GM12872 (cell line): ENCODE measurements around the gene TMEM106C.

Experiments
- TF ChIP-seq, protein P1 (sequence below): IDR thresholded peaks from 3 replicates; pipeline ENCODE4 v1.5.1; 2011; ENCODE audit warnings: low read depth, mild to moderate bottlenecking, low read length, moderate library complexity; ENCODE audit not compliant: insufficient read depth

Gene TMEM106C

GRCh38 chr12:47943623-47944340, 19.6 kb upstream of the TMEM106C start:
- TF ChIP-seq, protein P1, sequence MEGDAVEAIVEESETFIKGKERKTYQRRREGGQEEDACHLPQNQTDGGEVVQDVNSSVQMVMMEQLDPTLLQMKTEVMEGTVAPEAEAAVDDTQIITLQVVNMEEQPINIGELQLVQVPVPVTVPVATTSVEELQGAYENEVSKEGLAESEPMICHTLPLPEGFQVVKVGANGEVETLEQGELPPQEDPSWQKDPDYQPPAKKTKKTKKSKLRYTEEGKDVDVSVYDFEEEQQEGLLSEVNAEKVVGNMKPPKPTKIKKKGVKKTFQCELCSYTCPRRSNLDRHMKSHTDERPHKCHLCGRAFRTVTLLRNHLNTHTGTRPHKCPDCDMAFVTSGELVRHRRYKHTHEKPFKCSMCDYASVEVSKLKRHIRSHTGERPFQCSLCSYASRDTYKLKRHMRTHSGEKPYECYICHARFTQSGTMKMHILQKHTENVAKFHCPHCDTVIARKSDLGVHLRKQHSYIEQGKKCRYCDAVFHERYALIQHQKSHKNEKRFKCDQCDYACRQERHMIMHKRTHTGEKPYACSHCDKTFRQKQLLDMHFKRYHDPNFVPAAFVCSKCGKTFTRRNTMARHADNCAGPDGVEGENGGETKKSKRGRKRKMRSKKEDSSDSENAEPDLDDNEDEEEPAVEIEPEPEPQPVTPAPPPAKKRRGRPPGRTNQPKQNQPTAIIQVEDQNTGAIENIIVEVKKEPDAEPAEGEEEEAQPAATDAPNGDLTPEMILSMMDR: no peak

GRCh38 chr12:47944685-47945340, 18.6 kb upstream of the TMEM106C start:
- TF ChIP-seq, protein P1: no peak

GRCh38 chr12:47945341-47945728, 18.1 kb upstream of the TMEM106C start:
- TF ChIP-seq, protein P1: no peak

DNA sequence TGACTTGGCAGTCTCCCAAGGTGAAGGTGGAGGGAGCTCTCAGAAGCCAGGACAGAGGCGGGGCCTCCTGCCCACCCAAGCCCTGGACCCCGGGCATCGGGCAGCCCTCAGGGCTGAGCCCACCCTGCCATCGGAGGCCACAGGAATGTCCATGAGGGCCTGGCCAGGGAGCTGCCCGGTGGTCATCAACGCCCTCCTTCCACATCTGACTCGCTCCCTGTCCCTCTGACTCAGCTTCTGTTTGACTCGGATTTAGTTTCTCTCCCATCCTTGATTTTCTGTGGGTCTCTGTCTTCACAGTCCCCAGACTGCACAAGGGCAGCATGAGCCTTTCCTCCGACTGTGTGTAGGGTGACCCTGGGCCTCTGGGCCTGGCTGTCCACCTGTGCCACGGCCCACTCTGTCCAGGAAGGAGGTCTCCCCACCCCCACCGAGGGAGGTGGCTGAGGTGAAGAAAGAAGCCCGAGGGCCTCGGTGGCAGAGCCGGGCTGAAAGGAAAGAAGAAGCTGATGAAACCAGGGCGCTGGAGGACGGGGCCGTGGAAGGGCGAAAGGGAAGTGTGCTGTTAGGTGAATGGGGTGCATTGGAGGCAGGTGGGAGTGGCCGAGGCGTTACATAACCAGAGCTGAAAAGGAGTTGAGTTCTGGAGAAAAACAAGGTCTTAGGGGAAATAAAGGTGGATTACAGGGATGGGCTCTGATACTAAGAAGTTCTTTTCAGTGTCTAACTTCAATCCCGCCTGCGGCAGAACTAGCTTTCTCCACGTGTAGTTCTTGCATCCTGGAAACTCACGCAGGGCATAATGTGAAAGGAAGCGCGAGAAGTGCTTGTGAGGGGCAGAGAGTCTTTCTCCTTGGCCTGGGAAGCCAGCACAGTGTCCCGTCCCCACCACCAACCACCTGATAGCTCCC, 16.7 kb upstream of the TMEM106C start:
- TF ChIP-seq, protein P1: no peak

DNA sequence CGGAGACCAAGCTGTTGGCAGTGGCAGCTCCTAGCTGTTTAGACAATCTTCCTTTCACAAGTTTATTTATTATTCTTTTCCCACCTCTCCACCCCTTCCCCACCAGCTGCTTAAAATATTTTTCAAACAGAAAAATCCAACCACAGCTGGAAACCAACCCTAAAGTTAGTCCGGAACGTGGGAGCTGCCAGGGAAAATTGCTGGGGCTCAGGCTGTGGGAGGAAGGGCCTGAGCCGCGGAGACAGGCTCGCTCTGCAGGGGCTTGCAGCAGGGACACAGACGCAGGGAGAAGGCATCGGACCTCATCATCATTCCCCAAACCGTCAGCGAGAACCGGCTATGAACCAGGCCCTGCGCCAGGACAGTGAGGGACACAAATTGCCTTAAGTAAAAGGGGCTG, 16.1 kb upstream of the TMEM106C start:
- TF ChIP-seq, protein P1: no peak

GRCh38 chr12:47949441-47950341, 13.7 kb upstream of the TMEM106C start:
- TF ChIP-seq, protein P1: peak; percentile 98
